Measurements from ENCODE around the gene FSD1.

GRCh38 chr19:4320419-4320818 lies 16.0 kb downstream of the FSD1 start:
- TF ChIP-seq, protein P1, sequence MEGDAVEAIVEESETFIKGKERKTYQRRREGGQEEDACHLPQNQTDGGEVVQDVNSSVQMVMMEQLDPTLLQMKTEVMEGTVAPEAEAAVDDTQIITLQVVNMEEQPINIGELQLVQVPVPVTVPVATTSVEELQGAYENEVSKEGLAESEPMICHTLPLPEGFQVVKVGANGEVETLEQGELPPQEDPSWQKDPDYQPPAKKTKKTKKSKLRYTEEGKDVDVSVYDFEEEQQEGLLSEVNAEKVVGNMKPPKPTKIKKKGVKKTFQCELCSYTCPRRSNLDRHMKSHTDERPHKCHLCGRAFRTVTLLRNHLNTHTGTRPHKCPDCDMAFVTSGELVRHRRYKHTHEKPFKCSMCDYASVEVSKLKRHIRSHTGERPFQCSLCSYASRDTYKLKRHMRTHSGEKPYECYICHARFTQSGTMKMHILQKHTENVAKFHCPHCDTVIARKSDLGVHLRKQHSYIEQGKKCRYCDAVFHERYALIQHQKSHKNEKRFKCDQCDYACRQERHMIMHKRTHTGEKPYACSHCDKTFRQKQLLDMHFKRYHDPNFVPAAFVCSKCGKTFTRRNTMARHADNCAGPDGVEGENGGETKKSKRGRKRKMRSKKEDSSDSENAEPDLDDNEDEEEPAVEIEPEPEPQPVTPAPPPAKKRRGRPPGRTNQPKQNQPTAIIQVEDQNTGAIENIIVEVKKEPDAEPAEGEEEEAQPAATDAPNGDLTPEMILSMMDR (conservative IDR thresholded peaks at IDR 0.05; ENCODE audit: low read length): no peak
- no peak for TF ChIP-seq EZH2phosphoT487 (IDR thresholded peaks at IDR 0.05; ENCODE audit: borderline replicate concordance)
